OCI-LY7 (cell line): ENCODE results near the gene NAB2. TPM values are rescaled to one million over a fixed set of nuclear protein-coding genes. Genes with fewer than 3 reads are reported as not detected.

ENCODE experiments used
- BruUV-seq: library from RNA; stranded (reverse); fragments of 400-500 nt; replicated peaks from 2 replicates; lab custom pipeline; 2021; lab: Mats Ljungman, UMichigan
- CTCF ChIA-PET: fragments of 300-600 bp; sonication (Branson Sonifier 250); formaldehyde crosslinking; loops from one replicate; lab custom pipeline; 2022; ENCODE audit warnings: antibody characterized with exemption; ENCODE audit not compliant: unreplicated experiment; lab: Charles Lee
- POLR2A ChIA-PET: fragments of 300-600 bp; sonication (Branson Sonifier 250); formaldehyde crosslinking; loops from one replicate; lab custom pipeline; 2022; ENCODE audit warnings: antibody characterized with exemption; lab: Charles Lee
- DNase-seq: peaks from one replicate; pipeline ENCODE4 v3.0.0-alpha.2; 2015; ENCODE audit warnings: low spot score
- H2AFZ ChIP-seq: fragments of 200-600 bp; sonication (generic), shearing (Covaris generic); 2 replicates; pipeline ENCODE4 v1.6.1; 2014; ENCODE audit warnings: mild to moderate bottlenecking, antibody characterized with exemption, low read length, moderate library complexity
- H3K27ac ChIP-seq: fragments of 200-600 bp; sonication (generic); 2 replicates; pipeline ENCODE4 v1.5.1; 2014; ENCODE audit warnings: mixed run types, low read depth, mild to moderate bottlenecking, moderate library complexity, low read length, inconsistent platforms; ENCODE audit not compliant: poor library complexity, severe bottlenecking
- H3K36me3 ChIP-seq: fragments of 200-600 bp; sonication (generic); 2 replicates; pipeline ENCODE4 v1.6.1; 2014; ENCODE audit warnings: mild to moderate bottlenecking, antibody characterized with exemption, low read length, moderate library complexity, mixed read lengths; ENCODE audit not compliant: insufficient read depth
- H3K4me1 ChIP-seq: fragments of 200-600 bp; sonication (generic); 2 replicates; pipeline ENCODE4 v1.5.1; 2014; ENCODE audit warnings: mild to moderate bottlenecking, low read length; ENCODE audit not compliant: insufficient read depth, poor library complexity, severe bottlenecking
- H3K4me2 ChIP-seq: fragments of 200-600 bp; sonication (generic); 2 replicates; pipeline ENCODE4 v1.6.1; 2014; ENCODE audit warnings: mild to moderate bottlenecking, low read length
- H3K4me3 ChIP-seq: fragments of 200-600 bp; sonication (generic); 2 replicates; pipeline ENCODE4 v1.5.1; 2014; ENCODE audit warnings: mild to moderate bottlenecking, low read depth, low read length; ENCODE audit not compliant: poor library complexity, severe bottlenecking
- H3K79me2 ChIP-seq: fragments of 200-600 bp; sonication (generic); 2 replicates; pipeline ENCODE4 v1.6.1; 2016; ENCODE audit warnings: low read depth, mild to moderate bottlenecking, low read length, moderate library complexity, mixed read lengths; ENCODE audit not compliant: insufficient read depth
- H3K9me2 ChIP-seq: fragments of 200-600 bp; sonication (generic); 2 replicates; pipeline ENCODE4 v1.6.1; 2016; ENCODE audit warnings: mild to moderate bottlenecking, low read length, mixed read lengths; ENCODE audit not compliant: insufficient read depth
- H3K9me3 ChIP-seq: fragments of 200-600 bp; sonication (generic); 2 replicates; pipeline ENCODE4 v1.6.1; 2014; ENCODE audit warnings: mild to moderate bottlenecking, mixed run types, low read length, mixed read lengths
- H4K20me1 ChIP-seq: fragments of 200-600 bp; sonication (generic); 2 replicates; pipeline ENCODE4 v1.6.1; 2014; ENCODE audit warnings: mild to moderate bottlenecking, antibody characterized with exemption, low read length, moderate library complexity, mixed read lengths; ENCODE audit not compliant: insufficient read depth
- CTCF ChIP-seq: fragments of 200-600 bp; sonication (generic); conservative IDR thresholded peaks from 2 replicates; pipeline ENCODE4 v1.5.1; 2014; ENCODE audit warnings: mild to moderate bottlenecking, antibody characterized with exemption, low read length, moderate library complexity, mixed read lengths
- EZH2phosphoT487 ChIP-seq: fragments of 200-600 bp; sonication (generic); IDR thresholded peaks from 2 replicates; pipeline ENCODE4 v1.6.1; 2018; ENCODE audit warnings: low read depth, borderline replicate concordance, mild to moderate bottlenecking, mixed run types, antibody characterized with exemption, low read length, moderate library complexity, mixed read lengths
- intact Hi-C: fragments of 100-400 bp; cut with micrococcal nuclease; formaldehyde crosslinking; loops from one replicate; pipeline ENCODE4 v1.10.0; 2022; ENCODE audit not compliant: unreplicated experiment
- total RNA-seq, 2 experiments: library from RNA; depleted of rRNA in 1 of 2; stranded (reverse); fragments of >200 nt in 1 of 2; shearing (Covaris generic) in 1 of 2; gene quantifications; 2 replicates each; pipeline ENCODE4 v1.2.3, GENCODE V29; 2014 to 2022

NAB2 gene
- total RNA-seq, 2 experiments from 2014 or later = 6.8 to 8.5 TPM

- DNase-seq = no peak
- Histone ChIP-seq H3K4me3 (no peak overlapping the region), H4K20me1 (no peaks in the 10 kb centered on the region), H2AFZ (no peak overlapping the region), H3K4me1 (peaks cover 5% of the 10 kb centered on the region), H3K9me2 (no peaks in the 10 kb centered on the region), H3K4me2 (no peak overlapping the region), H3K27ac (no peak overlapping the region), H3K36me3 (no peaks in the 10 kb centered on the region), H3K9me3 (no peaks in the 10 kb centered on the region), H3K79me2 (no peaks in the 10 kb centered on the region)
- TF ChIP-seq EZH2phosphoT487 (no peak), CTCF (no peak)
- POLR2A ChIA-PET = interaction anchor here (0.5 kb wide), 1 partner anchor 212 kb away, joined by 4 read pairs; no protein-coding TSS in a partner anchor
- CTCF ChIA-PET = no interaction called here
- BruUV-seq = no TSS peak
- intact Hi-C loops = no loop called here
Observed at GRCh38 chr12:57046947-57047890, 41.7 kb upstream of the NAB2 start.

GRCh38 chr12:57047981-57048380 lies 40.9 kb upstream of the NAB2 start:
- H3K9me2 ChIP-seq = no peaks in the 10 kb centered on the region
- no peak for DNase-seq
- POLR2A ChIA-PET = no interaction called here
- intact Hi-C loops = no loop called here
- H3K36me3 ChIP-seq = no peaks in the 10 kb centered on the region
- H4K20me1 ChIP-seq = no peaks in the 10 kb centered on the region
- CTCF ChIA-PET = no interaction called here
- H3K4me3 ChIP-seq = no peak overlapping the region
- H3K79me2 ChIP-seq = no peaks in the 10 kb centered on the region
- H3K9me3 ChIP-seq = no peaks in the 10 kb centered on the region
- no peak overlapping the region for H3K4me2 ChIP-seq
- no TSS peak for BruUV-seq
- H3K27ac ChIP-seq = no peak overlapping the region
- H2AFZ ChIP-seq = no peak overlapping the region
- TF ChIP-seq CTCF (no peak), EZH2phosphoT487 (no peak)
- H3K4me1 ChIP-seq = peaks cover 5% of the 10 kb centered on the region
